ENCODE data around the gene GIPC2. TPM values are rescaled to one million over a fixed set of nuclear protein-coding genes. Genes with fewer than 3 reads are reported as not detected.

The GIPC2 gene
- total and polyA plus RNA-seq, 10 of the 15 experiments (the other 5 are each of a cell fraction or from before 2014, with no cell fraction given), result 0.03 to 0.23 (median 0.06) TPM; not detected in 2

- H3K9ac ChIP-seq (ENCODE audit: control insufficient read depth, insufficient read depth, low read length), result no peak overlapping the region
- no peak overlapping the region for H2AFZ ChIP-seq (ENCODE audit: control insufficient read depth, low read depth, low read length)
- H3K4me3 ChIP-seq, result no peak overlapping the region
- ATAC-seq, result no peak
- no TSS peak for BruUV-seq (replicated peaks)
- H4K20me1 ChIP-seq (ENCODE audit: control insufficient read depth, insufficient read depth), result no peaks in the 10 kb centered on the region
- ChIA-PET SMC1A (ENCODE audit: uncharacterized antibody, unreplicated experiment) (interaction anchor here (0.6 to 3.6 kb wide), 11 partner anchors 14 to 525 kb away, joined by 3 to 23 read pairs (median 5); no protein-coding TSS in a partner anchor), POLR2A (interaction anchor here (0.6 kb wide), 1 partner anchor 1089 kb away, joined by 3 read pairs; no protein-coding TSS in a partner anchor), RAD21 (ENCODE audit: unreplicated experiment) (interaction anchor here (1.0 to 2.0 kb wide), 4 partner anchors 9 to 461 kb away, joined by 4 to 12 read pairs (median 6); no protein-coding TSS in a partner anchor), CTCF (interaction anchor here (0.6 to 9.3 kb wide), 19 partner anchors 8 to 557 kb away, joined by 3 to 112 read pairs (median 4); partner anchors contain the start of gene IFI44L)
- TF ChIP-seq USF1 (IDR thresholded peaks at IDR 0.05; ENCODE audit: borderline replicate concordance, extremely low read length, insufficient read depth, low read depth, low read length) (no peak), SUPT20H (IDR thresholded peaks at IDR 0.05; ENCODE audit: borderline replicate concordance, control insufficient read depth, low read depth, low read length) (no peak), ZSCAN29 (IDR thresholded peaks at IDR 0.05) (no peak), HDAC6 (IDR thresholded peaks at IDR 0.05; ENCODE audit: unreplicated experiment) (no peak), MYB (IDR thresholded peaks at IDR 0.05; ENCODE audit: borderline replicate concordance, low read depth, low read length) (no peak), REST (IDR thresholded peaks at IDR 0.05; ENCODE audit: low read depth, low read length) (no peak), LARP7 (IDR thresholded peaks at IDR 0.05) (no peak), RELA (IDR thresholded peaks at IDR 0.05; ENCODE audit: borderline replicate concordance, partially characterized antibody) (no peak), TCF12 (IDR thresholded peaks at IDR 0.05; ENCODE audit: low read depth, low read length) (no peak), GABPA (IDR thresholded peaks at IDR 0.05; ENCODE audit: low read depth) (no peak)
- WGBS (ENCODE audit: insufficient coverage, insufficient replicate concordance, low lambda C conversion rate, missing lambda C conversion rate), result 75% methylated on average over 2 of the region's 2 CpGs
- H3K27me3 ChIP-seq (replicated peaks in 1 of 2; ENCODE audit: control insufficient read depth in 2 of 2, insufficient read depth in 2 of 2, low read length in 1 of 2), result no peaks in the 10 kb centered on the region
- no peak for DNase-seq (ENCODE audit: low read depth, low spot score)
- no peak for FAIRE-seq
- no peaks in the 10 kb centered on the region for H3K36me3 ChIP-seq (ENCODE audit: control insufficient read depth in 2 of 2, insufficient read depth in 2 of 2, low read length in 1 of 2)
- intact Hi-C loops (cut with micrococcal nuclease; ENCODE audit: unreplicated experiment) (loop anchor here (5.0 kb wide), 1 partner anchor 186 kb away; no protein-coding TSS in a partner anchor), in situ Hi-C loops (cut with MboI) (no loop called here)
- H3K27ac ChIP-seq (ENCODE audit: control insufficient read depth, insufficient read depth), result no peak overlapping the region
- H3K4me1 ChIP-seq (ENCODE audit: control insufficient read depth, insufficient read depth, low read length), result peaks cover 16% of the 10 kb centered on the region
- no peaks in the 10 kb centered on the region for H3K9me3 ChIP-seq (replicated peaks; ENCODE audit: control insufficient read depth, insufficient read depth, low read length)
- no peaks in the 10 kb centered on the region for H3K79me2 ChIP-seq (ENCODE audit: control insufficient read depth, insufficient read depth, low read length)
- H3K4me2 ChIP-seq (ENCODE audit: control insufficient read depth, insufficient read depth), result no peak overlapping the region
These were observed 100.5 kb downstream of the GIPC2 start for GRCh38 chr1:78146205-78146771.

Data from GM12878 (cell line).